ENCODE measurements around the gene CYYR1. TPM values are rescaled to one million over a fixed set of nuclear protein-coding genes. Genes with fewer than 3 reads are reported as not detected.

The CYYR1 gene
- polyA plus RNA-seq, 2 of the 4 experiments (the other 2 are of a cell fraction): not detected

DNA sequence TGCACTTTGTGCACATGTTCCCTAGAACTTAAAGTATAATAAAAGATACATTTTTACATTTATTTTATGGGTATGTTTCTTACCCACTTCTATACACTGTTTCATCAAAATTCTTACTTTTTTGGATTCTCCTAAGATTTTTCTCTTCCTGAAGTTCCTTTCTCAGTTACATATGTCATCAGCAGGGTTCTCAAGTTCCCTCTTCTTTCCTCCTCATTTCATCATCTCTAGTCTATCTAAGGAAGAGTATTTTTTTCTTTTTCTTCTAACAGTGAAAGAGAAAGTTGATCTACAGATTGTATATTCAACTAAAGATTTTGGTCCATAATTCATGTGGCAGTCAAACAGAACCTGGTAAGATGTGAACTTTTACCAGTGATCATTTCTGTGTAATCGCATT is 41.2 kb upstream of the CYYR1 start:
- ChIA-PET CTCF (no interaction called here), POLR2A (no interaction called here)
- Histone ChIP-seq H3K4me1 (no peaks in the 10 kb centered on the region), H3K9me3 (no peaks in the 10 kb centered on the region), H3K4me2 (no peak overlapping the region), H3K27ac (no peak overlapping the region), H3K4me3 (no peak overlapping the region)
- WGBS (ENCODE audit: missing lambda C conversion rate): 91% methylated on average over 1 of the region's 1 CpG
- no peak for ATAC-seq
- FAIRE-seq: no peak
- DNase-seq (ENCODE audit: low read depth in 1 of 2, low spot score in 1 of 2): no peak
- TF ChIP-seq, protein P1, sequence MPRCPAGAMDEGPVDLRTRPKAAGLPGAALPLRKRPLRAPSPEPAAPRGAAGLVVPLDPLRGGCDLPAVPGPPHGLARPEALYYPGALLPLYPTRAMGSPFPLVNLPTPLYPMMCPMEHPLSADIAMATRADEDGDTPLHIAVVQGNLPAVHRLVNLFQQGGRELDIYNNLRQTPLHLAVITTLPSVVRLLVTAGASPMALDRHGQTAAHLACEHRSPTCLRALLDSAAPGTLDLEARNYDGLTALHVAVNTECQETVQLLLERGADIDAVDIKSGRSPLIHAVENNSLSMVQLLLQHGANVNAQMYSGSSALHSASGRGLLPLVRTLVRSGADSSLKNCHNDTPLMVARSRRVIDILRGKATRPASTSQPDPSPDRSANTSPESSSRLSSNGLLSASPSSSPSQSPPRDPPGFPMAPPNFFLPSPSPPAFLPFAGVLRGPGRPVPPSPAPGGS (IDR thresholded peaks at IDR 0.05): no peak
- TF ChIP-seq PHF8 (IDR thresholded peaks at IDR 0.05; ENCODE audit: borderline replicate concordance, low read depth): no peak
- TF ChIP-seq, protein P2, sequence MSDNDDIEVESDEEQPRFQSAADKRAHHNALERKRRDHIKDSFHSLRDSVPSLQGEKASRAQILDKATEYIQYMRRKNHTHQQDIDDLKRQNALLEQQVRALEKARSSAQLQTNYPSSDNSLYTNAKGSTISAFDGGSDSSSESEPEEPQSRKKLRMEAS (IDR thresholded peaks at IDR 0.05): no peak
- TF ChIP-seq EHF (CRISPR knock-in tag; IDR thresholded peaks at IDR 0.05): no peak
- TF ChIP-seq NR3C1 (IDR thresholded peaks at IDR 0.05): no peak
- TF ChIP-seq KDM1A (IDR thresholded peaks at IDR 0.05; ENCODE audit: low read depth): no peak
- TF ChIP-seq HDAC2 (IDR thresholded peaks at IDR 0.05): no peak
- TF ChIP-seq NFE2L2 (conservative IDR thresholded peaks at IDR 0.05; ENCODE audit: low read length): no peak
- TF ChIP-seq RNF2 (IDR thresholded peaks at IDR 0.05; ENCODE audit: borderline replicate concordance, low read depth): no peak
- TF ChIP-seq JUNB (IDR thresholded peaks at IDR 0.05): no peak
- no peak for TF ChIP-seq HEYL (CRISPR knock-in tag; IDR thresholded peaks at IDR 0.05)
- no peak for TF ChIP-seq SREBF2 (IDR thresholded peaks at IDR 0.05)
- no peak for TF ChIP-seq HOXB13 (CRISPR knock-in tag; IDR thresholded peaks at IDR 0.05; ENCODE audit: low read depth)
- TF ChIP-seq RCOR1 (IDR thresholded peaks at IDR 0.05; ENCODE audit: low read depth, low read length): no peak
- TF ChIP-seq HOXA7 (CRISPR knock-in tag; IDR thresholded peaks at IDR 0.05): no peak
- no peak for TF ChIP-seq CEBPB (IDR thresholded peaks at IDR 0.05)
- no peak for TF ChIP-seq USF2 (IDR thresholded peaks at IDR 0.05)
- no peak for TF ChIP-seq EHMT2 (IDR thresholded peaks at IDR 0.05; ENCODE audit: low read depth)

DNA sequence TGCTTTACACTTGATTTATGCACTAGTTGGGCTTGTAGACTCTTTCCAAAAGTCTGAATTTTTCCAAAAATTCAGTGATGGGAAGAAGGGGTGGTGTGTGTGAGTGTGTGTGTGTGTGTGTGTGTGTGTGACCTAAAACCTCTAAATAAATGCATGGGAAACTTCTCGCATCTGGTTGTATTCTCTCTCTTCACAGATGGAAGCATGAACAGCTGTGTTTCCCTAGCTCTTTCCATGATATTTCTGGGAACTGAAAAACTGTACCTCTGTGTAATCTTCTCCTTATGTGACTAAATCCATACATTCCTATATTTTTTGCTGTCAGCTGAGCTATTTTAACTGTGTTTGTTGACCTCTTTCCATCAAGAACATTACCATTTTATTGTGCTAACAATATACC is 26.2 kb upstream of the CYYR1 start:
- no peaks in the 10 kb centered on the region for H3K9me3 ChIP-seq
- DNase-seq (ENCODE audit: low read depth in 1 of 2, low spot score in 1 of 2) (no peak), FAIRE-seq (no peak), ATAC-seq (no peak)
- H3K27ac ChIP-seq: no peak overlapping the region
- no peaks in the 10 kb centered on the region for H3K4me1 ChIP-seq
- ChIA-PET POLR2A (no interaction called here), CTCF (interaction anchor here (1.6 kb wide), 1 partner anchor 797 kb away, joined by 3 read pairs; no protein-coding TSS in a partner anchor)
- H3K4me3 ChIP-seq: no peak overlapping the region
- H3K4me2 ChIP-seq: no peak overlapping the region
- WGBS (ENCODE audit: missing lambda C conversion rate): 92% methylated on average over 1 of the region's 1 CpG
- no peak for TF ChIP-seq CHD2 (IDR thresholded peaks at IDR 0.05; ENCODE audit: low read length, partially characterized antibody)
- TF ChIP-seq ZC3H11A (IDR thresholded peaks at IDR 0.05): no peak
- no peak for TF ChIP-seq RAD21 (conservative IDR thresholded peaks at IDR 0.05 in 1 of 2, IDR thresholded peaks at IDR 0.05 in 1 of 2)
- TF ChIP-seq SREBF2 (IDR thresholded peaks at IDR 0.05): no peak
- TF ChIP-seq NR3C1 (IDR thresholded peaks at IDR 0.05): no peak

GRCh38 chr21:26597981-26598380 is 24.9 kb upstream of the CYYR1 start:
- H3K27ac ChIP-seq: no peak overlapping the region
- CTCF ChIA-PET: interaction anchor here (1.6 kb wide), 1 partner anchor 796 kb away, joined by 3 read pairs; no protein-coding TSS in a partner anchor
- no peaks in the 10 kb centered on the region for H3K9me3 ChIP-seq
- TF ChIP-seq CHD4 (IDR thresholded peaks at IDR 0.05; ENCODE audit: borderline replicate concordance) (no peak), RNF2 (IDR thresholded peaks at IDR 0.05; ENCODE audit: borderline replicate concordance, low read depth) (no peak), JUN (IDR thresholded peaks at IDR 0.05) (no peak), CBX8 (IDR thresholded peaks at IDR 0.05) (no peak), POLR2A (IDR thresholded peaks at IDR 0.05; ENCODE audit: low read length) (no peak), KDM5A (IDR thresholded peaks at IDR 0.05) (no peak), ZSCAN20 (CRISPR knock-in tag; IDR thresholded peaks at IDR 0.05) (no peak), HOXB5 (CRISPR knock-in tag; IDR thresholded peaks at IDR 0.05) (no peak), SMC3 (IDR thresholded peaks at IDR 0.05) (no peak), MYC (IDR thresholded peaks at IDR 0.05; ENCODE audit: borderline replicate concordance, low read length) (no peak), POLR2AphosphoS2 (conservative IDR thresholded peaks at IDR 0.05; ENCODE audit: low read length) (no peak), MAFK (IDR thresholded peaks at IDR 0.05; ENCODE audit: partially characterized antibody) (no peak)
- TF ChIP-seq, protein P3, sequence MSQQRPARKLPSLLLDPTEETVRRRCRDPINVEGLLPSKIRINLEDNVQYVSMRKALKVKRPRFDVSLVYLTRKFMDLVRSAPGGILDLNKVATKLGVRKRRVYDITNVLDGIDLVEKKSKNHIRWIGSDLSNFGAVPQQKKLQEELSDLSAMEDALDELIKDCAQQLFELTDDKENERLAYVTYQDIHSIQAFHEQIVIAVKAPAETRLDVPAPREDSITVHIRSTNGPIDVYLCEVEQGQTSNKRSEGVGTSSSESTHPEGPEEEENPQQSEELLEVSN (IDR thresholded peaks at IDR 0.05; ENCODE audit: borderline replicate concordance, low read depth): no peak
- TF ChIP-seq, protein P2 (IDR thresholded peaks at IDR 0.05): no peak
- POLR2A ChIA-PET: no interaction called here
- 4% methylated on average over 2 of the region's 2 CpGs for WGBS (ENCODE audit: missing lambda C conversion rate)
- no peak overlapping the region for H3K4me2 ChIP-seq
- FAIRE-seq (no peak), DNase-seq (ENCODE audit: low read depth in 1 of 2, low spot score in 1 of 2) (no peak), ATAC-seq (no peak)
- H3K4me3 ChIP-seq: no peak overlapping the region
- no peaks in the 10 kb centered on the region for H3K4me1 ChIP-seq

All from A549 (cell line).